Astrocyte (in vitro differentiated cells and primary cell): Measurements from ENCODE around the gene PXK. TPM values are rescaled to one million over a fixed set of nuclear protein-coding genes. Genes with fewer than 3 reads are reported as not detected.

Source experiments
- DNase-seq: peaks from one replicate; pipeline ENCODE4 v3.0.0-alpha.2; 2010; ENCODE audit warnings: low read depth
- FAIRE-seq: peaks from 2 replicates; lab custom pipeline; 2011; peaks lifted over from hg19 to GRCh38; lab: Jason Lieb, UNC
- H2AFZ ChIP-seq: 2 replicates; pipeline ENCODE4 v1.6.0; 2012; ENCODE audit warnings: low read depth, low read length, inconsistent platforms
- H3K27ac ChIP-seq: 2 replicates; pipeline ENCODE4 v1.5.1; 2011; ENCODE audit warnings: low read depth, low read length, inconsistent platforms
- H3K27me3 ChIP-seq: 2 replicates; pipeline ENCODE4 v1.6.0; 2011; ENCODE audit warnings: low read length, inconsistent platforms; ENCODE audit not compliant: insufficient read depth
- H3K36me3 ChIP-seq: 2 replicates; pipeline ENCODE4 v1.5.1; 2011; ENCODE audit warnings: low read length, inconsistent platforms; ENCODE audit not compliant: insufficient read depth
- H3K4me1 ChIP-seq: 2 replicates; pipeline ENCODE4 v1.5.1; 2011; ENCODE audit warnings: low read length, inconsistent platforms; ENCODE audit not compliant: insufficient read depth
- H3K4me2 ChIP-seq: 2 replicates; pipeline ENCODE4 v1.6.0; 2012; ENCODE audit warnings: low read length, inconsistent platforms
- H3K4me3 ChIP-seq: 2 replicates; pipeline ENCODE4 v1.5.1; 2011; ENCODE audit warnings: low read depth, mild to moderate bottlenecking, low read length, inconsistent platforms; ENCODE audit not compliant: insufficient read depth
- H3K79me2 ChIP-seq: 2 replicates; pipeline ENCODE4 v1.6.0; 2012; ENCODE audit warnings: mild to moderate bottlenecking, low read length, inconsistent platforms; ENCODE audit not compliant: insufficient read depth
- H3K9ac ChIP-seq: 2 replicates; pipeline ENCODE4 v1.6.0; 2012; ENCODE audit warnings: mild to moderate bottlenecking, low read length, inconsistent platforms
- H3K9me3 ChIP-seq: 2 replicates; pipeline ENCODE4 v1.5.1; 2012; ENCODE audit warnings: low read depth, mild to moderate bottlenecking, low read length, inconsistent platforms; ENCODE audit not compliant: insufficient read depth
- H4K20me1 ChIP-seq: 2 replicates; pipeline ENCODE4 v1.6.0; 2012; ENCODE audit warnings: low read length, inconsistent platforms; ENCODE audit not compliant: insufficient read depth
- H3K27ac Mint-ChIP-seq: one replicate; pipeline ENCODE4 v1.8.0; 2021; ENCODE audit warnings: mild to moderate bottlenecking, mixed read lengths; ENCODE audit not compliant: unreplicated experiment
- H3K27me3 Mint-ChIP-seq: one replicate; pipeline ENCODE4 v1.8.0; 2021; ENCODE audit warnings: low read depth, mixed read lengths; ENCODE audit not compliant: unreplicated experiment
- H3K36me3 Mint-ChIP-seq: one replicate; pipeline ENCODE4 v1.8.0; 2021; ENCODE audit warnings: low read depth, mixed read lengths; ENCODE audit not compliant: unreplicated experiment
- H3K4me1 Mint-ChIP-seq: one replicate; pipeline ENCODE4 v1.8.0; 2021; ENCODE audit warnings: low read depth, mixed read lengths; ENCODE audit not compliant: unreplicated experiment
- H3K4me3 Mint-ChIP-seq: one replicate; pipeline ENCODE4 v1.8.0; 2021; ENCODE audit warnings: mild to moderate bottlenecking, moderate library complexity, mixed read lengths; ENCODE audit not compliant: unreplicated experiment
- H3K9me3 Mint-ChIP-seq: one replicate; pipeline ENCODE4 v1.8.0; 2021; ENCODE audit warnings: mild to moderate bottlenecking, mixed read lengths; ENCODE audit not compliant: unreplicated experiment
- EZH2 ChIP-seq: IDR thresholded peaks from 2 replicates; pipeline ENCODE4 v1.6.1; 2012; ENCODE audit warnings: mild to moderate bottlenecking, low read length, inconsistent platforms; ENCODE audit not compliant: insufficient read depth
- total RNA-seq: library from RNA; stranded (reverse); gene quantifications from 2 replicates; pipeline ENCODE4 v1.2.1, GENCODE V29; 2021
- TF ChIP-seq, protein P1 (sequence below): IDR thresholded peaks from 2 replicates; pipeline ENCODE4 v1.5.1; 2011; ENCODE audit warnings: low read depth, mild to moderate bottlenecking, inconsistent platforms, low read length, moderate library complexity; ENCODE audit not compliant: insufficient read depth

The PXK gene
- total RNA-seq, 1 donor from 2014 or later: 10.5 TPM

DNA sequence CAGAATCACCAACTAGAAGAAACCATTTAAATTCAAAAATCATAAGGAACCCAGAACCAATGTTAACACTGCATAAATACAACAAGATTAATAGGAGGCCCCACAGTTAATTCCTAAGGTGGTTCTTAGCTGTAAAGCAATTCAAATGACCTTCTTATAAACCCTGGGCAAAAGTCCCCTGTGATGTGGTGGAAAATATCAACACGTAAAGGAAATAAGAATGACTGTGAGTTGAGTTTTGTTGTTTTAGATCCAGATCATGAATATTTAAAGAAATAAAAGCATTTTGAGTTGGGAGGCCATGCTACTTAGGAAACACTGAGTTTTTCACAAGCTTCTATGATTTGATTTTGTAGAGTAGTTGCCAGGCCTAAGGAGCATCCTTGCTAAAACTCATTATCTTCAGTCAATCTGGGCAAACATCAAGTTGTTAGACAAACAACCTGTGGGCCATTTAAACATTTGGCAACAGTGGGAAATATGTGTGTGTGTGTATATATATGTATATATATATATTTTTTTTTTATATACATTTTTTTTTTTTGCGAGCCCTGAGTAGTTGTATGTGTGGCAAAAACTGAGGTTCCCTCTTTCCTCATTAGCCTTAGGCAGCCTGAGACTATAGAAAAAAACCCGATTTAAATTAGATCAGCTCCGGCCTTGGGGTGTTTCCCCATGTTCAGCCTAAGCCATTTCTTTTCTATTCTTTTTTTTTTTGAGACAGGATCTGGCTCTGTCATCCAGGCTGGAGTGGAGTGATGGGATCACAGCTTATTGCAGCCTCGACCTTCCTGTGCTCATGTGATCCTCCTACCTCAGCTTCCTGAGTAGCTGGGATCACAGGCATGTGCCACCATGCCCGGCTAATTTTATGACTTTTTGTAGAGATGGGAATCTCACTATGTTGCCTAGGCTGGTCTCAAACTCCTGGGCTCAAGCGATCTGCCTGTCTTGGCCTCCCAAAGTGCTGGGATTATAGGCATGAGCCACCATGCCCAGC, 8.0 kb upstream of the PXK start:
- no peak overlapping the region for H3K27ac Mint-ChIP-seq
- no peaks in the 10 kb centered on the region for H3K9me3 Mint-ChIP-seq
- no peaks in the 10 kb centered on the region for H3K9me3 ChIP-seq
- H3K9ac ChIP-seq: no peak overlapping the region
- no peak overlapping the region for H3K4me3 ChIP-seq
- H3K36me3 ChIP-seq: no peaks in the 10 kb centered on the region
- no peak overlapping the region for H3K4me2 ChIP-seq
- H3K36me3 Mint-ChIP-seq: no peaks in the 10 kb centered on the region
- H3K27me3 Mint-ChIP-seq: peaks cover 3% of the 10 kb centered on the region
- H4K20me1 ChIP-seq: peaks cover 12% of the 10 kb centered on the region
- H3K4me1 ChIP-seq: peaks cover 11% of the 10 kb centered on the region
- no peak overlapping the region for H3K27ac ChIP-seq
- H3K4me1 Mint-ChIP-seq: peaks cover 8% of the 10 kb centered on the region
- no peak overlapping the region for H2AFZ ChIP-seq
- no peak overlapping the region for H3K4me3 Mint-ChIP-seq
- H3K79me2 ChIP-seq: no peaks in the 10 kb centered on the region
- no peak for FAIRE-seq
- TF ChIP-seq EZH2: no peak
- TF ChIP-seq, protein P1, sequence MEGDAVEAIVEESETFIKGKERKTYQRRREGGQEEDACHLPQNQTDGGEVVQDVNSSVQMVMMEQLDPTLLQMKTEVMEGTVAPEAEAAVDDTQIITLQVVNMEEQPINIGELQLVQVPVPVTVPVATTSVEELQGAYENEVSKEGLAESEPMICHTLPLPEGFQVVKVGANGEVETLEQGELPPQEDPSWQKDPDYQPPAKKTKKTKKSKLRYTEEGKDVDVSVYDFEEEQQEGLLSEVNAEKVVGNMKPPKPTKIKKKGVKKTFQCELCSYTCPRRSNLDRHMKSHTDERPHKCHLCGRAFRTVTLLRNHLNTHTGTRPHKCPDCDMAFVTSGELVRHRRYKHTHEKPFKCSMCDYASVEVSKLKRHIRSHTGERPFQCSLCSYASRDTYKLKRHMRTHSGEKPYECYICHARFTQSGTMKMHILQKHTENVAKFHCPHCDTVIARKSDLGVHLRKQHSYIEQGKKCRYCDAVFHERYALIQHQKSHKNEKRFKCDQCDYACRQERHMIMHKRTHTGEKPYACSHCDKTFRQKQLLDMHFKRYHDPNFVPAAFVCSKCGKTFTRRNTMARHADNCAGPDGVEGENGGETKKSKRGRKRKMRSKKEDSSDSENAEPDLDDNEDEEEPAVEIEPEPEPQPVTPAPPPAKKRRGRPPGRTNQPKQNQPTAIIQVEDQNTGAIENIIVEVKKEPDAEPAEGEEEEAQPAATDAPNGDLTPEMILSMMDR: no peak
- peak; percentile 22 for DNase-seq
- H3K27me3 ChIP-seq: no peaks in the 10 kb centered on the region

DNA sequence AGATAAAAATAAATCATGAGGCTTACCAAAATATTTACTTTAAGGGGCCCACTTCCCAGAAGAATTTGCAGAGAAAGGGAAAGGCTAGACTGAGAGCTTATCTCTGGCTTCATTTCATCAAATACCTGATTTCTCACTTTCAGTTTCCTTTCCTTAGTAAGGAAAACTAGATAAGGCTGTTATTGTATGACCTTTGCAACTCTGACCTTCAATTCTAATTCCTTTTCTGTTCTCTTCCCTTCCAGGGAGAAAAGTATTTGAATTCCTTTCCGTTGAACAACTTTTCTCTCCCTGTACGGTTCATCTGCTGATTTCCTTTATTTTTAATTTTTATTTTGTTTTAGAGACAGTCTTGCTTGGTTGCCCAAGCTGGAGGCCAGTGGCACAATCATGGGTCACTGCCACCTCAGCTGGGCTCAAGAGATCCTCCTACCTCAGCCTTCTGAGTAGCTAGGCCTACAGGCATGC, 7.1 kb upstream of the PXK start:
- no peaks in the 10 kb centered on the region for H3K9me3 ChIP-seq
- Mint-ChIP-seq H3K9me3 (no peaks in the 10 kb centered on the region), H3K4me1 (peaks cover 8% of the 10 kb centered on the region), H3K27ac (peak overlapping the region; percentile 47), H3K27me3 (peaks cover 3% of the 10 kb centered on the region), H3K36me3 (no peaks in the 10 kb centered on the region), H3K4me3 (no peak overlapping the region)
- H3K36me3 ChIP-seq: no peaks in the 10 kb centered on the region
- peaks cover 11% of the 10 kb centered on the region for H3K4me1 ChIP-seq
- H3K4me2 ChIP-seq: no peak overlapping the region
- peaks cover 12% of the 10 kb centered on the region for H4K20me1 ChIP-seq
- H3K4me3 ChIP-seq: no peak overlapping the region
- no peak overlapping the region for H3K27ac ChIP-seq
- TF ChIP-seq EZH2: no peak
- TF ChIP-seq, protein P1: no peak
- H3K9ac ChIP-seq: no peak overlapping the region
- DNase-seq (no peak), FAIRE-seq (no peak)
- no peak overlapping the region for H2AFZ ChIP-seq
- no peaks in the 10 kb centered on the region for H3K79me2 ChIP-seq
- no peaks in the 10 kb centered on the region for H3K27me3 ChIP-seq
